Fibroblast of peridontal ligament (primary cell): ENCODE measurements around the gene RNU1-1.
"Not testable (repeated sequence)": the region's sequence is repeated elsewhere in the genome, so short reads cannot be mapped to it uniquely, and the experiment has no call there.

ENCODE experiments used
- DNase-seq: peaks from one replicate; pipeline ENCODE4 v3.0.0-alpha.2; 2010; ENCODE audit errors: extremely low read depth

RNU1-1 gene

GRCh38 chr1:16493731-16494130 is 20.4 kb downstream of the RNU1-1 start:
- not testable (repeated sequence) for DNase-seq

- not testable (repeated sequence) for DNase-seq
Observed at GRCh38 chr1:16492937-16493336, 21.1 kb downstream of the RNU1-1 start.

- no peak for DNase-seq
Observed at GRCh38 chr1:16491056-16491675, 22.9 kb downstream of the RNU1-1 start.

- not testable (repeated sequence) for DNase-seq
Observed at GRCh38 chr1:16489195-16489880, 24.7 kb downstream of the RNU1-1 start.

GRCh38 chr1:16487011-16487410 is 27.1 kb downstream of the RNU1-1 start:
- DNase-seq = not testable (repeated sequence)

GRCh38 chr1:16486316-16486715 is 27.8 kb downstream of the RNU1-1 start:
- not testable (repeated sequence) for DNase-seq

- DNase-seq = no peak
Observed at GRCh38 chr1:16484931-16485330, 29.2 kb downstream of the RNU1-1 start.

GRCh38 chr1:16484501-16484835 is 29.6 kb downstream of the RNU1-1 start:
- DNase-seq = no peak

GRCh38 chr1:16483639-16484500 is 30.2 kb downstream of the RNU1-1 start:
- DNase-seq = not testable (repeated sequence)

- not testable (repeated sequence) for DNase-seq
Observed at GRCh38 chr1:16483146-16483545, 30.9 kb downstream of the RNU1-1 start.

- no peak for DNase-seq
Observed at GRCh38 chr1:16478091-16478490, 36.0 kb downstream of the RNU1-1 start.

- not testable (repeated sequence) for DNase-seq
Observed at GRCh38 chr1:16475771-16476770, 38.0 kb downstream of the RNU1-1 start.

GRCh38 chr1:16474891-16475290 is 39.2 kb downstream of the RNU1-1 start:
- not testable (repeated sequence) for DNase-seq

GRCh38 chr1:16474166-16474800 is 39.8 kb downstream of the RNU1-1 start:
- DNase-seq = no peak

- no peak for DNase-seq
Observed at GRCh38 chr1:16468558-16468957, 45.5 kb downstream of the RNU1-1 start.

GRCh38 chr1:16464917-16465625 is 49.0 kb downstream of the RNU1-1 start:
- no peak for DNase-seq
